PFSK-1 (cell line): ENCODE measurements around the gene SEC14L3.

Source experiments
- FOXP2 ChIP-seq: optimal IDR thresholded peaks from 2 replicates; pipeline ENCODE3; 2011; ENCODE audit warnings: borderline replicate concordance, control low read depth, inconsistent platforms; ENCODE audit not compliant: insufficient read depth; ENCODE audit errors: extremely low read length, extremely low read depth
- POLR2AphosphoS5 ChIP-seq: IDR thresholded peaks from 2 replicates; pipeline ENCODE4 v1.6.1; 2012; ENCODE audit warnings: low read depth, mild to moderate bottlenecking, control low read depth, low read length, moderate library complexity
- SIN3A ChIP-seq: IDR thresholded peaks from 2 replicates; pipeline ENCODE4 v1.6.1; 2012; ENCODE audit warnings: mild to moderate bottlenecking, low read length, moderate library complexity, borderline replicate concordance; ENCODE audit not compliant: insufficient read depth
- TAF1 ChIP-seq: IDR thresholded peaks from 2 replicates; pipeline ENCODE4 v1.6.1; 2012; ENCODE audit warnings: low read length, control low read depth, borderline replicate concordance; ENCODE audit not compliant: insufficient read depth
- TF ChIP-seq, protein P1 (sequence below), 2 experiments: IDR thresholded peaks; 2 replicates each; pipeline versions ENCODE4 v1.6.1 to v1.8.0; 2011 to 2012; ENCODE audit warnings: low read depth in 2 of 2, low read length in 2 of 2, control low read depth in 1 of 2, inconsistent platforms in 1 of 2, mild to moderate bottlenecking in 1 of 2, moderate library complexity in 1 of 2; ENCODE audit not compliant: insufficient read depth in 1 of 2

SEC14L3 gene

DNA sequence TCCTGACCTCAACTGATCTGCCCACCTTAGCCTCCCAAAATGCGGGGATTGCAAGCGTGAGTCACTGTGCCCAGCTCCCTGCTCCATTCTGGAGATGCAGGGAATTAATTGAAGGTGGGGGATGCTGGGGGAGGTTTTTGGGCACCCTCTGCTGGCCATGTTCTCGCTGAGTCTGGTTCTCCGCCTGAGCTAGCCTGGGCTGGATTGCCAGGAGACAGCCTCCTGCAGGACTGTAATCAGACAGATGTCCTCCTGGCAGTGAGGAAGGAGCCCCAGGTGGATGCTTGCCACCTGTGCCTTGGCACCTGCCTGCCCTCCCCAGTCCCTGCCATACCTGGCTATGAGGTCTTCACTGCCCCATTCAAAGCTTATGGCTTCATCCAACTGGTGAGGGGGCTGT, 40.9 kb downstream of the SEC14L3 start:
- TF ChIP-seq, protein P1, sequence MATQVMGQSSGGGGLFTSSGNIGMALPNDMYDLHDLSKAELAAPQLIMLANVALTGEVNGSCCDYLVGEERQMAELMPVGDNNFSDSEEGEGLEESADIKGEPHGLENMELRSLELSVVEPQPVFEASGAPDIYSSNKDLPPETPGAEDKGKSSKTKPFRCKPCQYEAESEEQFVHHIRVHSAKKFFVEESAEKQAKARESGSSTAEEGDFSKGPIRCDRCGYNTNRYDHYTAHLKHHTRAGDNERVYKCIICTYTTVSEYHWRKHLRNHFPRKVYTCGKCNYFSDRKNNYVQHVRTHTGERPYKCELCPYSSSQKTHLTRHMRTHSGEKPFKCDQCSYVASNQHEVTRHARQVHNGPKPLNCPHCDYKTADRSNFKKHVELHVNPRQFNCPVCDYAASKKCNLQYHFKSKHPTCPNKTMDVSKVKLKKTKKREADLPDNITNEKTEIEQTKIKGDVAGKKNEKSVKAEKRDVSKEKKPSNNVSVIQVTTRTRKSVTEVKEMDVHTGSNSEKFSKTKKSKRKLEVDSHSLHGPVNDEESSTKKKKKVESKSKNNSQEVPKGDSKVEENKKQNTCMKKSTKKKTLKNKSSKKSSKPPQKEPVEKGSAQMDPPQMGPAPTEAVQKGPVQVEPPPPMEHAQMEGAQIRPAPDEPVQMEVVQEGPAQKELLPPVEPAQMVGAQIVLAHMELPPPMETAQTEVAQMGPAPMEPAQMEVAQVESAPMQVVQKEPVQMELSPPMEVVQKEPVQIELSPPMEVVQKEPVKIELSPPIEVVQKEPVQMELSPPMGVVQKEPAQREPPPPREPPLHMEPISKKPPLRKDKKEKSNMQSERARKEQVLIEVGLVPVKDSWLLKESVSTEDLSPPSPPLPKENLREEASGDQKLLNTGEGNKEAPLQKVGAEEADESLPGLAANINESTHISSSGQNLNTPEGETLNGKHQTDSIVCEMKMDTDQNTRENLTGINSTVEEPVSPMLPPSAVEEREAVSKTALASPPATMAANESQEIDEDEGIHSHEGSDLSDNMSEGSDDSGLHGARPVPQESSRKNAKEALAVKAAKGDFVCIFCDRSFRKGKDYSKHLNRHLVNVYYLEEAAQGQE (IDR thresholded peaks at IDR 0.05; ENCODE audit: insufficient read depth in 1 of 2, low read depth in 2 of 2, low read length in 2 of 2), result no peak
- no peak for TF ChIP-seq TAF1
- no peak for TF ChIP-seq SIN3A
- TF ChIP-seq POLR2AphosphoS5, result no peak
- TF ChIP-seq FOXP2, result no peak

DNA sequence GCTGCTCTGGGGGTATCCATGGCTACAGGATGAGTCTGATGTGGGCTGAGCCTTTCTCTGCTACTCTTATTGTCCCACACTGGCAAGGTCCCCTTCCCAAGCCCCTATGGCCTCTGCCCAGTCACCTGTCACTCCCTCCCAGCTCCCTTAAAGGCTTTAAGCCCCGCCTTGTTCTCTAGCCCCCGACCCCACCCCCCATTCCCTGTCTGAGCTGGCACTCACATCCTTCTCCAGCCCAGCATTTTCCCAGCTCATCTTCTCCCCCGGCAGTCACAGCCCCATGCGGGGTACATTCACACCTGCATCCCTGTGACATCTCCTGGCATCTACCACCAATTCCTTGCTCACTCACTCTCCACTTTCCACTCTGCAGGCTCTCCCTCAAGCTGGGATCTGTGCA, 41.9 kb downstream of the SEC14L3 start:
- TF ChIP-seq POLR2AphosphoS5 (no peak), FOXP2 (no peak), SIN3A (no peak)

DNA sequence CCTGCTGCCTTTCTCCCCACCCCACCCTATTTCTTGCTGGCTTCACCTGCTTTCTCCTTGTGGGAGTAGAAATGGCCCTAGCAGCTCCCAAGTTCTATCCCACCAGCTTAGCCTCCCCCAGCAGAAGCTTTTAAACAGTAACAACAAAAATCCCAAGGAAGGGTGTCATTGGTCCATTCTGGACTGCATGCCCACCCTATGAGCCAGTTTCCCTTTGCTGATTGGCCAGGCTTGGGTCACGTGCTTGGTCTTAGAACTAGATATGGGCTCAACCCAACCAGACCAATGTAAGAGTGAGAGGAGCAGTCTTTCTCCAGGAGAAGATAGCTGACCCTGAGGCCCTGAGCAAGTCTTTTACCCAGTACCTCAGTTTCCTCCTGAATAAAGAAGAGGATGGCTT, 43.9 kb downstream of the SEC14L3 start:
- TF ChIP-seq FOXP2, result no peak
- TF ChIP-seq SIN3A, result no peak

DNA sequence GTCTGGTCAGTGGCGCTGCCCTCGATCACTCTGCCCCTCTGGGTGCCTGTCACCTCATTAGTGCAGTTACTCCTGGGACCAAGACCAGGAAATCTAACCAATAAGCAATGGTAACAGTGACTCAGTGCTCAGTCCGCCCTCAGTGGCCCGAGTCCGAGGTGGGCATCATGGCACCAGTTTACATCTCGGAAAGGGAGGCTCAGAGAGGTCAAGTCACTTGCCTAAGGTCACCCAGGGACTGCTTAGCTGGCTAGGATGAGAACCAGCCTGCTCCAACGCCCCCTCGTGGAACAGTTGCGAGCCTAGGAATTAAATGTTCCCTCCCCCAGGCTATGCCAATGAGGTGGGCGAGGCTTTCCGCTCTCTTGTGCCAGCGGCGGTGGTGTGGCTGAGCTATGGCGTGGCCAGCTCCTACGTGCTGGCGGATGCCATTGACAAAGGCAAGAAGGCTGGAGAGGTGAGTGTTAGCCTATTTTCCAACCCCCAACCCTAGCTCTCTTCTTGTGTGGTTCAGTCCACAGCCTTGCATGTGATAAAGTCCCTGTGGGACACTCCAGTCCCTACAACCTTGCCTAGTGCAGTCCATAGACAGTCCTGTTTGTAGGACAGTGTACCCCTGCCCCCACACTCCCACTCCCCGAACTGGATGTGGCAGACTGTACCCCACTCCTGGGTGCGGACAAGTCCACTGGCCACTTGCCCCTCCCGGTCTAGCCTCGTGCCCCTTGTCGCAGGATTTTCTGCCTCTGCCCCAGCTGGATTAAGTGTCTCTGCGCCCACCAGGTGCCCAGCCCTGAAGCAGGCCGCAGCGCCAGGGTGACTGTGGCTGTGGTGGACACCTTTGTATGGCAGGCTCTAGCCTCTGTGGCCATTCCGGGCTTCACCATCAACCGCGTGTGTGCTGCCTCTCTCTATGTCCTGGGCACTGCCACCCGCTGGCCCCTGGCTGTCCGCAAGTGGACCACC, 45.1 kb downstream of the SEC14L3 start:
- peak; percentile 18 for TF ChIP-seq FOXP2
- no peak for TF ChIP-seq POLR2AphosphoS5

DNA sequence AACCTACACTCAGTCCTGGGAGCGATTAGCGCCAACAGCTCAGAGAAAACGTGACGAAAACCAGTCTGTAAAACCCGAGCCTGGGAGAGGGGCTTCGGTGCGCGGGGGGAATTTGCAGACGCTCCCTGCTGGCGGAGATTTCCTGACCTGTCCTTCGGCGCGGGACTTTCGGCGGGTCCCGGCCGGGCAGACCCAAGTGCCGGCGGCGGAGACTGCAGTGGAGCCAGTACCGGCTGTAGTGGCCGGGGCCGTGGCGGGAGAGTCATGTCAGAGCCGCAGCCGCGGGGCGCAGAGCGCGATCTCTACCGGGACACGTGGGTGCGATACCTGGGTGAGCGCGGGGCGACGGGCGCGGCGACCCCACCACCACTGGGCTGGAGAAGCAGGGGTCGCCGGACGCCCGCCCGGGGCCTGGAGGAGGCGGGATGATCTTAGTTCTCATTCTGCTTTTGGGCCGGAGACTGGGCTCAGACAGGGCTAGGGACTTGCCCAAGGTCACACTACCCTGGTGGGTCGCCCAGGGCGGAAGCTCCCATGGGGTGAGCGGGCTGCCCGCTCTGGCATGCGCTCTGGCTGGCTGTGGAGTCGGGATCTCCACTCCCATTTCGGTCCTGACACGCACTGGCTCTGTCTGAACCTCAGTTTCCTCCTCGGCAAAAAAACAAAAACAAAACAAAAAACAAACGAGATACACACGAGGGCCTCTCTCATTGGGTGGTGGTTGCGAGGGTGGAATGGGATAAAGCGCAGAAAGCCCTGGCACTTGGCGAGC, 46.0 kb downstream of the SEC14L3 start, which contains the start of gene MTFP1:
TSS of gene MTFP1 (plus strand) at position 153 of the 772 bp plus-strand sequence. CDS start at position 265, 112 bp downstream.
- TF ChIP-seq, protein P1 (IDR thresholded peaks at IDR 0.05; ENCODE audit: insufficient read depth in 1 of 2, low read depth in 2 of 2, low read length in 2 of 2), result no peak
- TF ChIP-seq POLR2AphosphoS5 (peak; percentile 59), TAF1 (0 out of 2 replicates have a peak, but pooled peaks have one; percentile 21), FOXP2 (no peak), SIN3A (no peak)

DNA sequence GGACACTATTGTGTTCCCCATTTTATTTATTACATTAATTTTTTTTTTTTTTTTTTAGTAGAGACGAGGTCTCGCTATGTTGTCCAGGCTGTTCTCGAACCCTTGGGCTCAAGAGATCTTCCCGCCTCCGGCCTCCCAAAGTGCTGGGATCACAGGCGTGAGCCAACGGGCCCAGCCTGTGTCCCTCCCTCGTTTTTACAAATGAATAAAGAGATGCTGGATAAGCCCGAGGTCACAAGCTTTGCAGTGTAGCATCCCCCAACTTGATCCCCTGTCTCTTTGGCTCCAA, 46.5 kb downstream of the SEC14L3 start:
- TF ChIP-seq TAF1 (no peak), FOXP2 (no peak), POLR2AphosphoS5 (0 out of 2 replicates have a peak, but pooled peaks have one; percentile 6), SIN3A (no peak)

DNA sequence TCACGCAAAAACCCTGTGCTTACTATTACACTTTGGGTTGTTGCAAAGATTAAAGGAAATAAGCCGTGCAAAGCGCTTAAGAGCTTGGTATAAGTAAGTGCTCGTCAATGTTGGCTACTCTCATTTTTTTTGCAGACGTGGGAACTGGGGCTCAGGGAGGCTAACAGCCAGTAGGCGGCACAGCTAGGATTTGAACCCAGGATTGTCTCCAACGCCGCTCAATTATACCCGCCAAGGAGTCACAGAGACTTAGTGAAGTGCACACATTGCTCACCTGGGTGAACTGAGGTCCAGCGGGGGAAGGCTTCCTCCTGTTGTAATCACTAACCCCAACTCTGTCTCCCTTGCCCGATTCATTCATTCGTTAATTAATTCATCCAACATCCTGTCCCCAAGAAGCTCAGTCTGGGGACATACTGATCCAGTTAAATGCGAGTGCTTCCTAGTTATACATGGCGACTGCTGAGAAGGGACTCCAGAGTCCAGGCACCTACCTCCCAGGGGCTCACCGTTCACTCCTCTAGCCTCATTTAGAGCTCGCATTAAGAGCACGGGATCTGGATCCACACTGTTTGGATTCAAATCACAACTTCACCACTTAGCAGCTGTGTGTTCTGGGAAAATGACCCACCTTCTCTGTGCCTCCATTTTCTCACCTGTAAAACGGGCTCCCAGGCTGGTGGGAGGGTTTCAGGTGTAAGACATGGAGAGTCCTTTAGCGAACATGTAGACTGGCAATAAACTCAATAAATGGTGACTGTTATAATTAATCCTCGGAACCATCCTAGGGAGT, 47.1 kb downstream of the SEC14L3 start:
- TF ChIP-seq POLR2AphosphoS5 (no peak), FOXP2 (no peak), SIN3A (no peak), TAF1 (no peak)
- TF ChIP-seq, protein P1 (IDR thresholded peaks at IDR 0.05; ENCODE audit: insufficient read depth in 1 of 2, low read depth in 2 of 2, low read length in 2 of 2), result no peak
